Natural killer cell (primary cell): ENCODE data around the gene TSPAN18. TPM values are rescaled to one million over a fixed set of nuclear protein-coding genes. Genes with fewer than 3 reads are reported as not detected.

ENCODE experiments used
- ATAC-seq, 3 donors: fragments of 150-1000 bp in 2 of 3; fragments of 200-7000 bp in 1 of 3; cut with Tn5 transposase; 1 replicate in 1 of 3; 2 replicates in 2 of 3; pipeline ENCODE4 v1.10.0; 2021; ENCODE audit warnings: mild to moderate bottlenecking in 2 of 3, moderate library complexity in 2 of 3
- DNase-seq, 2 donors: peaks; one replicate each; pipeline versions ENCODE4 v3.0.0 to v3.0.0-alpha.2; 2013 to 2021; ENCODE audit warnings: mixed read lengths in 1 of 2
- H3K27ac ChIP-seq: one replicate; pipeline ENCODE4 v1.5.1; 2013; ENCODE audit warnings: mild to moderate bottlenecking, low read length
- H3K27me3 ChIP-seq: one replicate; pipeline ENCODE4 v1.6.1; 2013; ENCODE audit warnings: low read length; ENCODE audit not compliant: control insufficient read depth, insufficient read depth
- H3K36me3 ChIP-seq: one replicate; pipeline ENCODE4 v1.6.1; 2013; ENCODE audit warnings: low read length; ENCODE audit not compliant: control insufficient read depth, insufficient read depth
- H3K4me1 ChIP-seq: one replicate; pipeline ENCODE4 v1.6.1; 2013; ENCODE audit warnings: low read length; ENCODE audit not compliant: control insufficient read depth, insufficient read depth
- H3K4me3 ChIP-seq: one replicate; pipeline ENCODE4 v1.5.1; 2013; ENCODE audit warnings: low read length
- H3K9me3 ChIP-seq: one replicate; pipeline ENCODE4 v1.6.1; 2013; ENCODE audit warnings: low read length; ENCODE audit not compliant: control insufficient read depth, insufficient read depth
- H3K27ac Mint-ChIP-seq, 2 donors: one replicate each; pipeline ENCODE4 v1.8.0; 2022; ENCODE audit warnings: mild to moderate bottlenecking in 2 of 2, mixed read lengths in 2 of 2, moderate library complexity in 1 of 2
- H3K27me3 Mint-ChIP-seq, 2 donors: one replicate each; pipeline ENCODE4 v1.8.0; 2022; ENCODE audit warnings: low read depth in 2 of 2, mixed read lengths in 2 of 2
- H3K36me3 Mint-ChIP-seq: one replicate; pipeline ENCODE4 v1.8.0; 2022; ENCODE audit warnings: mixed read lengths
- H3K4me1 Mint-ChIP-seq, 2 donors: one replicate each; pipeline ENCODE4 v1.8.0; 2022; ENCODE audit warnings: mixed read lengths in 2 of 2
- H3K4me3 Mint-ChIP-seq: one replicate; pipeline ENCODE4 v1.8.0; 2022; ENCODE audit warnings: mild to moderate bottlenecking, moderate library complexity, mixed read lengths
- H3K9me3 Mint-ChIP-seq, 2 donors: one replicate each; pipeline ENCODE4 v1.8.0; 2022; ENCODE audit warnings: mixed read lengths in 2 of 2
- WGBS: methylation state at CpG from one replicate; pipeline ENCODE4 v1.1.7; 2013; ENCODE audit warnings: missing lambda C conversion rate; ENCODE audit not compliant: insufficient coverage; 5-methylcytosine and 5-hydroxymethylcytosine counted together
- intact Hi-C: fragments of 100-400 bp; cut with micrococcal nuclease; formaldehyde crosslinking; loops from one replicate; pipeline ENCODE4 v1.14.2; 2022
- total RNA-seq, 4 donors: library from RNA; stranded (reverse); fragments of 120-200 nt in 1 of 4; gene quantifications; one replicate each; pipeline versions ENCODE4 v1.2.3 to v1.2.4, GENCODE V29; 2013 to 2022
- TF ChIP-seq, protein P1 (sequence below): fragments of 200-600 bp; IDR thresholded peaks from one replicate; pipeline ENCODE4 v1.8.0; 2022; ENCODE audit warnings: antibody characterized with exemption

The TSPAN18 gene
- total RNA-seq, 3 donors from 2014 or later (not counting 1 experiment from before 2014, with no cell fraction given), result 1.9 to 2.4 (median 2.3) TPM

DNA sequence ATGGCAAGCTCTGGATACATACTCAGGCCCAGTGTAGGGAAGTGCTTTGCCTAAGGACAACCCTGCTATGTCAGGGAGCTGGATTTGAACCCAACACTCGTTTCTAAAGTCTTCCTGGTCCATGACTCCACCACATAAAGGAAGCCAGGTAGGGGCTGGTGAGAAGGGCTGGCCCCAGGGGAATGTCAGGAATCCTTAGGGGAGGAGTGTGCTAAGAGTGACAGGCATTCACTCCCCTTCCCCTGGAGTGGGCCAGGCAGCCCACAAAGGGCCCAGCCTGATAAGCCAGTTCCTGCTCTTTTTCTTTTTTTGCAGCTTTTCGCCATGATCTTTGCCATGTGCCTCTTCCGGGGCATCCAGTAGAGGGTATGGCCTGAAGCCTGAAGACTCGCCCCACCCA lies 202.1 kb downstream of the TSPAN18 start:
- TF ChIP-seq, protein P1, sequence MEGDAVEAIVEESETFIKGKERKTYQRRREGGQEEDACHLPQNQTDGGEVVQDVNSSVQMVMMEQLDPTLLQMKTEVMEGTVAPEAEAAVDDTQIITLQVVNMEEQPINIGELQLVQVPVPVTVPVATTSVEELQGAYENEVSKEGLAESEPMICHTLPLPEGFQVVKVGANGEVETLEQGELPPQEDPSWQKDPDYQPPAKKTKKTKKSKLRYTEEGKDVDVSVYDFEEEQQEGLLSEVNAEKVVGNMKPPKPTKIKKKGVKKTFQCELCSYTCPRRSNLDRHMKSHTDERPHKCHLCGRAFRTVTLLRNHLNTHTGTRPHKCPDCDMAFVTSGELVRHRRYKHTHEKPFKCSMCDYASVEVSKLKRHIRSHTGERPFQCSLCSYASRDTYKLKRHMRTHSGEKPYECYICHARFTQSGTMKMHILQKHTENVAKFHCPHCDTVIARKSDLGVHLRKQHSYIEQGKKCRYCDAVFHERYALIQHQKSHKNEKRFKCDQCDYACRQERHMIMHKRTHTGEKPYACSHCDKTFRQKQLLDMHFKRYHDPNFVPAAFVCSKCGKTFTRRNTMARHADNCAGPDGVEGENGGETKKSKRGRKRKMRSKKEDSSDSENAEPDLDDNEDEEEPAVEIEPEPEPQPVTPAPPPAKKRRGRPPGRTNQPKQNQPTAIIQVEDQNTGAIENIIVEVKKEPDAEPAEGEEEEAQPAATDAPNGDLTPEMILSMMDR, result no peak
- H3K9me3 ChIP-seq, result no peaks in the 10 kb centered on the region
- ATAC-seq (no peak), DNase-seq (no peak)
- intact Hi-C loops, result no loop called here
- no peak overlapping the region for H3K27ac ChIP-seq
- H3K4me1 ChIP-seq, result no peaks in the 10 kb centered on the region
- no peaks in the 10 kb centered on the region for H3K27me3 ChIP-seq
- H3K27me3 Mint-ChIP-seq, result peaks cover 13 to 15% of the 10 kb centered on the region in 2 donors
- H3K4me3 Mint-ChIP-seq, result no peak overlapping the region
- WGBS, result 75% methylated on average over 4 of the region's 4 CpGs
- no peaks in the 10 kb centered on the region for H3K36me3 ChIP-seq
- H3K4me3 ChIP-seq, result no peak overlapping the region
- no peak overlapping the region for H3K27ac Mint-ChIP-seq
- peaks cover 0 to 6% of the 10 kb centered on the region in 2 donors for H3K4me1 Mint-ChIP-seq
- H3K36me3 Mint-ChIP-seq, result no peaks in the 10 kb centered on the region
- H3K9me3 Mint-ChIP-seq, result no peaks in the 10 kb centered on the region

DNA sequence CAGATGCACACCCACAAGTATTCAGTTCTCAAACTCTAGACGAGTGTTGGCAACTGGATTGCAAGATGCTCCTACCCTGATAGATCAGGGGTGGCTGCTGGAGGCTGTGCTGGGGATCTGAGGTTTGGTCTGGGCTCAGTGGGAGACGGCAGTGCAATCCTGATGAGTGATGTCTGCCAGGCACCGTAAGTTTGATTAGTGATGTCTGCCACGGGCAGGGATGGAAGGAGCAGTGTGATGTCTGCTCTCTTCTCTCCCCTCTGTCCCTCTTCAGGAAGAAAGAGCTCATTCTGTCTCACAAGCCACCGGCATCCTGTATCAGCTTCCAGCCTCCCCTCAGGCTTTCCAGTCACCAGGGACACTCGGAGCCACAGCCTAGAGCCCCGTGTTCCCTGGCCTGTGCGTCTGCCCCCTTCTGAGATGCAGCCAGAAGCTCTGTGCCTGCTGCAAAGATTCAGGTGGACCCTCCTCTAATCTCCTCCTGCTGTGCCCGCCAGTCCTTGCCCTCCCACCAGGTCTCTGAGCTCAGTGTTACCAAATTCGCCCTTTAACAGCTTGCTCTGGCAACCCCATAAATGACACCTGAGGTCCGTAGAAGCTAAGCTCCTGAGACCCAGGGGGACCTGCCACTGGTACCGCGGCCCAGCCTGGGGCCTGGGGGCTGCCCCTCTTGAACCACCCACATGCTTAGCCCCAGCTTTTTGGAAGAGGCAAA lies 204.0 kb downstream of the TSPAN18 start:
- TF ChIP-seq, protein P1, result no peak
- no peaks in the 10 kb centered on the region for H3K36me3 ChIP-seq
- H3K27ac ChIP-seq, result no peak overlapping the region
- Mint-ChIP-seq H3K9me3 (no peaks in the 10 kb centered on the region), H3K27me3 (peaks cover 13 to 15% of the 10 kb centered on the region in 2 donors), H3K4me1 (peaks cover 0 to 6% of the 10 kb centered on the region in 2 donors), H3K4me3 (no peak overlapping the region), H3K36me3 (no peaks in the 10 kb centered on the region), H3K27ac (no peak overlapping the region)
- no peak overlapping the region for H3K4me3 ChIP-seq
- H3K9me3 ChIP-seq, result no peaks in the 10 kb centered on the region
- H3K4me1 ChIP-seq, result no peaks in the 10 kb centered on the region
- 79% methylated on average over 13 of the region's 13 CpGs for WGBS
- ATAC-seq (no peak), DNase-seq (no peak)
- intact Hi-C loops, result no loop called here
- no peaks in the 10 kb centered on the region for H3K27me3 ChIP-seq

DNA sequence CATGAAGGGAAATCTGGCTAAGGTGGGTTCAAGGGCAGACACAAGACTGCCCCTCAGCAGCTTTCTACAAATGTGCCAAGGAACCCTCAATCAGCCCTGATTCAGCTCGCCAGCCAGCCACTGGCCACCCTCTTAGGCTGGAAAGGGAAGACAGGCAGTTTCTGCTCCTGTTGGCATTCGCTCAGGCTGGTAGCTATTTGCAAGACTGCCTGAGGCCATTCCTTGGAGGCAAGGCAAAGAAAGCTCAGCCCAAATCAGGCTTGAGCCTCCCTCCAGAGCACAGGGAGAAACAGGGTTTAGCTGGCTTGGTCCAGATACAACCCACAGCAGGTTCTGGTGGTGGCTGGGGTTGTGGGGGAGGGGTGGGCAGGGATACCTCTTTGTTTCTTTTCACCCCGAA lies 204.7 kb downstream of the TSPAN18 start:
- H3K4me1 Mint-ChIP-seq, result peaks cover 0 to 7% of the 10 kb centered on the region in 2 donors
- peaks cover 13% of the 10 kb centered on the region in 2 donors for H3K27me3 Mint-ChIP-seq
- ATAC-seq (no peak), DNase-seq (no peak)
- H3K27ac Mint-ChIP-seq, result no peak overlapping the region
- TF ChIP-seq, protein P1, result no peak
- H3K27ac ChIP-seq, result no peak overlapping the region
- H3K4me3 ChIP-seq, result no peak overlapping the region
- H3K36me3 ChIP-seq, result no peaks in the 10 kb centered on the region
- 85% methylated on average over 2 of the region's 3 CpGs for WGBS
- no peaks in the 10 kb centered on the region for H3K36me3 Mint-ChIP-seq
- H3K9me3 Mint-ChIP-seq, result no peaks in the 10 kb centered on the region
- H3K4me3 Mint-ChIP-seq, result no peak overlapping the region
- H3K4me1 ChIP-seq, result peaks cover 2% of the 10 kb centered on the region
- intact Hi-C loops, result no loop called here
- H3K9me3 ChIP-seq, result no peaks in the 10 kb centered on the region
- H3K27me3 ChIP-seq, result no peaks in the 10 kb centered on the region

DNA sequence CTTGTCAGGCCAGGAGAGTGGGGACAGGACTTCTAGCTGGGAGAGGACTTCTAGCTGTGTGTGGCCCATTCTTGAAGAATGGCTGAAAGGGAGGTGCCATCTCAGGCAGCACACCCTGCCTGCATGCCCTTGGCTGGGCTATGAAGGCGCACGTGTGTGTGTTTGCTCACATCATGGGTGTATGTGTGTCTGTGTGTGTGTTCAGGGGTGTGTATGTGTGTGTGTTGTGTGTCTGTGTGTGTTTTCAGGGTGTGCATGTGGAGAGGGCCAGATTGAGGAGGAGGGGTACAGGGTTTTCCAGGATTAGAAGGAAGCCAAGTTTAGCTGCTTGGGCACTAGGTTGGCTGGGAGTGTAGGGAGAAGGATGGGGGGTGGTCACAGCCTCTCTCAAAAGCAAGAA lies 207.3 kb downstream of the TSPAN18 start:
- ATAC-seq (no peak), DNase-seq (no peak)
- H3K27me3 ChIP-seq, result no peaks in the 10 kb centered on the region
- peaks cover 6% of the 10 kb centered on the region for H3K4me1 ChIP-seq
- Mint-ChIP-seq H3K4me1 (peaks cover 0 to 4% of the 10 kb centered on the region in 2 donors), H3K4me3 (no peak overlapping the region), H3K9me3 (no peaks in the 10 kb centered on the region), H3K36me3 (no peaks in the 10 kb centered on the region), H3K27me3 (peaks cover 10 to 13% of the 10 kb centered on the region in 2 donors), H3K27ac (no peak overlapping the region)
- no peak overlapping the region for H3K27ac ChIP-seq
- intact Hi-C loops, result no loop called here
- H3K4me3 ChIP-seq, result no peak overlapping the region
- no peaks in the 10 kb centered on the region for H3K9me3 ChIP-seq
- 98% methylated on average over 2 of the region's 2 CpGs for WGBS
- H3K36me3 ChIP-seq, result no peaks in the 10 kb centered on the region
- TF ChIP-seq, protein P1, result no peak
